HepG2 (cell line): ENCODE results near the gene SAP25.

Experiments used
- ELF1 ChIP-seq: sonication (generic); formaldehyde crosslinking; IDR thresholded peaks from 2 replicates; pipeline ENCODE4 v1.4.0; 2020; ENCODE audit warnings: missing genetic modification reagents
- FOXM1 ChIP-seq: sonication (generic); formaldehyde crosslinking; IDR thresholded peaks from 2 replicates; pipeline ENCODE4 v1.5.0; 2020; ENCODE audit warnings: missing genetic modification reagents
- GABPB1 ChIP-seq: IDR thresholded peaks from 2 replicates; pipeline ENCODE4 v1.6.1; 2016; ENCODE audit warnings: mild to moderate bottlenecking, missing genetic modification reagents, moderate library complexity, missing compliant biosample characterization
- LRRFIP1 ChIP-seq: sonication (generic); formaldehyde crosslinking; conservative IDR thresholded peaks from 2 replicates; pipeline ENCODE4 v1.4.0; 2020; ENCODE audit warnings: missing genetic modification reagents
- MNT ChIP-seq: fragments of 450-650 bp; IDR thresholded peaks from 2 replicates; pipeline ENCODE4 v1.6.1; 2016
- UBTF ChIP-seq: sonication (generic); formaldehyde crosslinking; IDR thresholded peaks from 2 replicates; pipeline ENCODE4 v1.4.0; 2020; ENCODE audit warnings: mild to moderate bottlenecking, missing genetic modification reagents
- ZNF160 ChIP-seq: sonication (generic); formaldehyde crosslinking; IDR thresholded peaks from 2 replicates; pipeline ENCODE4 v1.8.0; 2022; ENCODE audit warnings: mild to moderate bottlenecking, inconsistent platforms, missing genetic modification reagents
- ZNF768 ChIP-seq: sonication (generic); formaldehyde crosslinking; IDR thresholded peaks from 2 replicates; pipeline ENCODE4 v1.4.0; 2020; ENCODE audit warnings: missing genetic modification reagents
- TF ChIP-seq, protein P1 (sequence below), 2 experiments: IDR thresholded peaks; 2 replicates each; pipeline ENCODE4 v1.6.1; 2011 to 2012; ENCODE audit warnings: low read length in 2 of 2, borderline replicate concordance in 1 of 2, low read depth in 1 of 2, mild to moderate bottlenecking in 1 of 2, moderate library complexity in 1 of 2
- TF ChIP-seq, protein P2 (sequence below): sonication (generic); formaldehyde crosslinking; IDR thresholded peaks from 2 replicates; pipeline ENCODE4 v1.8.1; 2023; ENCODE audit warnings: mild to moderate bottlenecking, inconsistent platforms, moderate library complexity, missing genetic modification reagents, borderline replicate concordance
- TF ChIP-seq, protein P3 (sequence below): sonication (generic); formaldehyde crosslinking; IDR thresholded peaks from 2 replicates; pipeline ENCODE4 v1.5.0; 2020; ENCODE audit warnings: mild to moderate bottlenecking, missing genetic modification reagents, moderate library complexity
- TF ChIP-seq, protein P4 (sequence below): sonication (generic); formaldehyde crosslinking; IDR thresholded peaks from 2 replicates; pipeline ENCODE4 v1.4.0; 2020; ENCODE audit warnings: missing genetic modification reagents; ENCODE audit errors: not compliant biosample characterization

DNA sequence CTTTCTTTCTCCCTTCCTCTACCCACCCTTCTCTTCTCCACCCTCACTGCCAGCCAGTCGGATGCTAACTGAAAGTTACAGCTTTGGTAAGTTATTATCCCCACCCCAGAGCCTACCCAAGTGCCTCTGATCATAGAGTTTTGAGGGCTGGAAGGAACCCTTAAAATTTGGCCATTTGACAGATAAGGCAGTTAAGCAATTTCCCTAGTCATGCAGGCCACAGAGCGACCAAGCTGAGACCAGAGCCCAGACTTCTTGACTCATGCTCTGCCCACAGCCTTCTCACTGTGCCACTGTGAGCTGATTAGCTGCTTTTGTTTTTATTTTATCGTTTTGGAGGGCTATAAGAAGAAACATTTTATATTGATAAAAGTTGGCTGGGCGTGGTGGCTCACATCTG lies 17.2 kb downstream of the SAP25 start:
- no peak for TF ChIP-seq UBTF (CRISPR knock-in tag)
- TF ChIP-seq, protein P1, sequence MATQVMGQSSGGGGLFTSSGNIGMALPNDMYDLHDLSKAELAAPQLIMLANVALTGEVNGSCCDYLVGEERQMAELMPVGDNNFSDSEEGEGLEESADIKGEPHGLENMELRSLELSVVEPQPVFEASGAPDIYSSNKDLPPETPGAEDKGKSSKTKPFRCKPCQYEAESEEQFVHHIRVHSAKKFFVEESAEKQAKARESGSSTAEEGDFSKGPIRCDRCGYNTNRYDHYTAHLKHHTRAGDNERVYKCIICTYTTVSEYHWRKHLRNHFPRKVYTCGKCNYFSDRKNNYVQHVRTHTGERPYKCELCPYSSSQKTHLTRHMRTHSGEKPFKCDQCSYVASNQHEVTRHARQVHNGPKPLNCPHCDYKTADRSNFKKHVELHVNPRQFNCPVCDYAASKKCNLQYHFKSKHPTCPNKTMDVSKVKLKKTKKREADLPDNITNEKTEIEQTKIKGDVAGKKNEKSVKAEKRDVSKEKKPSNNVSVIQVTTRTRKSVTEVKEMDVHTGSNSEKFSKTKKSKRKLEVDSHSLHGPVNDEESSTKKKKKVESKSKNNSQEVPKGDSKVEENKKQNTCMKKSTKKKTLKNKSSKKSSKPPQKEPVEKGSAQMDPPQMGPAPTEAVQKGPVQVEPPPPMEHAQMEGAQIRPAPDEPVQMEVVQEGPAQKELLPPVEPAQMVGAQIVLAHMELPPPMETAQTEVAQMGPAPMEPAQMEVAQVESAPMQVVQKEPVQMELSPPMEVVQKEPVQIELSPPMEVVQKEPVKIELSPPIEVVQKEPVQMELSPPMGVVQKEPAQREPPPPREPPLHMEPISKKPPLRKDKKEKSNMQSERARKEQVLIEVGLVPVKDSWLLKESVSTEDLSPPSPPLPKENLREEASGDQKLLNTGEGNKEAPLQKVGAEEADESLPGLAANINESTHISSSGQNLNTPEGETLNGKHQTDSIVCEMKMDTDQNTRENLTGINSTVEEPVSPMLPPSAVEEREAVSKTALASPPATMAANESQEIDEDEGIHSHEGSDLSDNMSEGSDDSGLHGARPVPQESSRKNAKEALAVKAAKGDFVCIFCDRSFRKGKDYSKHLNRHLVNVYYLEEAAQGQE (IDR thresholded peaks at IDR 0.05; ENCODE audit: borderline replicate concordance in 1 of 2, low read depth in 1 of 2, low read length in 2 of 2) = no peak
- no peak for TF ChIP-seq GABPB1
- TF ChIP-seq, protein P2, sequence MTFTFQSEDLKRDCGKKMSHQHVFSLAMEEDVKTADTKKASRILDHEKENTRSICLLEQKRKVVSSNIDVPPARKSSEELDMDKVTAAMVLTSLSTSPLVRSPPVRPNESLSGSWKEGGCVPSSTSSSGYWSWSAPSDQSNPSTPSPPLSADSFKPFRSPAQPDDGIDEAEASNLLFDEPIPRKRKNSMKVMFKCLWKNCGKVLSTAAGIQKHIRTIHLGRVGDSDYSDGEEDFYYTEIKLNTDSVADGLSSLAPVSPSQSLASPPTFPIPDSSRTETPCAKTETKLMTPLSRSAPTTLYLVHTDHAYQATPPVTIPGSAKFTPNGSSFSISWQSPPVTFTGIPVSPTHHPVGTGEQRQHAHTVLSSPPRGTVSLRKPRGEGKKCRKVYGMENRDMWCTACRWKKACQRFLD (CRISPR knock-in tag) = no peak
- TF ChIP-seq ELF1 (CRISPR knock-in tag) = no peak
- no peak for TF ChIP-seq ZNF160 (CRISPR knock-in tag)
- no peak for TF ChIP-seq LRRFIP1 (CRISPR knock-in tag)
- TF ChIP-seq FOXM1 (CRISPR knock-in tag) = no peak
- TF ChIP-seq, protein P3, sequence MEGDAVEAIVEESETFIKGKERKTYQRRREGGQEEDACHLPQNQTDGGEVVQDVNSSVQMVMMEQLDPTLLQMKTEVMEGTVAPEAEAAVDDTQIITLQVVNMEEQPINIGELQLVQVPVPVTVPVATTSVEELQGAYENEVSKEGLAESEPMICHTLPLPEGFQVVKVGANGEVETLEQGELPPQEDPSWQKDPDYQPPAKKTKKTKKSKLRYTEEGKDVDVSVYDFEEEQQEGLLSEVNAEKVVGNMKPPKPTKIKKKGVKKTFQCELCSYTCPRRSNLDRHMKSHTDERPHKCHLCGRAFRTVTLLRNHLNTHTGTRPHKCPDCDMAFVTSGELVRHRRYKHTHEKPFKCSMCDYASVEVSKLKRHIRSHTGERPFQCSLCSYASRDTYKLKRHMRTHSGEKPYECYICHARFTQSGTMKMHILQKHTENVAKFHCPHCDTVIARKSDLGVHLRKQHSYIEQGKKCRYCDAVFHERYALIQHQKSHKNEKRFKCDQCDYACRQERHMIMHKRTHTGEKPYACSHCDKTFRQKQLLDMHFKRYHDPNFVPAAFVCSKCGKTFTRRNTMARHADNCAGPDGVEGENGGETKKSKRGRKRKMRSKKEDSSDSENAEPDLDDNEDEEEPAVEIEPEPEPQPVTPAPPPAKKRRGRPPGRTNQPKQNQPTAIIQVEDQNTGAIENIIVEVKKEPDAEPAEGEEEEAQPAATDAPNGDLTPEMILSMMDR (CRISPR knock-in tag) = no peak
- no peak for TF ChIP-seq MNT
- TF ChIP-seq, protein P4, sequence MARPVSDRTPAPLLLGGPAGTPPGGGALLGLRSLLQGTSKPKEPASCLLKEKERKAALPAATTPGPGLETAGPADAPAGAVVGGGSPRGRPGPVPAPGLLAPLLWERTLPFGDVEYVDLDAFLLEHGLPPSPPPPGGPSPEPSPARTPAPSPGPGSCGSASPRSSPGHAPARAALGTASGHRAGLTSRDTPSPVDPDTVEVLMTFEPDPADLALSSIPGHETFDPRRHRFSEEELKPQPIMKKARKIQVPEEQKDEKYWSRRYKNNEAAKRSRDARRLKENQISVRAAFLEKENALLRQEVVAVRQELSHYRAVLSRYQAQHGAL (CRISPR knock-in tag) = no peak
- no peak for TF ChIP-seq ZNF768 (CRISPR knock-in tag)
